CD4-positive, alpha-beta T cell (primary cell): Measurements from ENCODE around the gene PRDX2. TPM values are rescaled to one million over a fixed set of nuclear protein-coding genes. Genes with fewer than 3 reads are reported as not detected.
A peak's percentile ranks its signal among the peaks of the same experiment; 100 is the strongest.
"Not testable (repeated sequence)": the region's sequence is repeated elsewhere in the genome, so short reads cannot be mapped to it uniquely, and the experiment has no call there.

Source experiments
- ATAC-seq: fragments of 200-7000 bp; cut with Tn5 transposase; one replicate; pipeline ENCODE4 v1.10.0; 2022; ENCODE audit warnings: mild to moderate bottlenecking; ENCODE audit not compliant: poor library complexity
- CTCF ChIA-PET: fragments of 350-600 bp; sonication (Branson Sonifier 250); formaldehyde crosslinking; loops from one replicate; lab custom pipeline; 2021; ENCODE audit warnings: antibody characterized with exemption, inconsistent platforms; lab: Charles Lee
- POLR2A ChIA-PET: fragments of 350-600 bp; sonication (Branson Sonifier 250); formaldehyde crosslinking; loops from one replicate; lab custom pipeline; 2021; ENCODE audit warnings: antibody characterized with exemption, inconsistent platforms; lab: Charles Lee
- DNase-seq, 14 experiments: peaks; one replicate each; pipeline ENCODE4 v3.0.0-alpha.2; 2013 to 2020; ENCODE audit warnings: mixed read lengths in 2 of 14
- H3K27ac ChIP-seq, 2 donors: one replicate each; pipeline versions ENCODE4 v1.5.1 to v1.7.0; 2013; ENCODE audit warnings: low read length in 2 of 2, low read depth in 1 of 2, mild to moderate bottlenecking in 1 of 2
- H3K27me3 ChIP-seq, 2 experiments: 1 replicate in 1 of 2; 2 replicates in 1 of 2; pipeline versions ENCODE4 v1.6.1 to v1.7.0; 2013; ENCODE audit warnings: low read length in 2 of 2, control low read depth in 1 of 2, mild to moderate bottlenecking in 1 of 2, moderate library complexity in 1 of 2; ENCODE audit not compliant: insufficient read depth in 2 of 2, control insufficient read depth in 1 of 2
- H3K36me3 ChIP-seq: one replicate; pipeline ENCODE4 v1.6.1; 2013; ENCODE audit warnings: low read length, control low read depth; ENCODE audit not compliant: insufficient read depth
- H3K4me1 ChIP-seq: one replicate; pipeline ENCODE4 v1.6.1; 2013; ENCODE audit warnings: low read length, control low read depth; ENCODE audit not compliant: insufficient read depth
- H3K4me3 ChIP-seq: one replicate; pipeline ENCODE4 v1.5.1; 2013; ENCODE audit warnings: mild to moderate bottlenecking, low read length, moderate library complexity
- H3K9me3 ChIP-seq, 2 experiments: 1 replicate in 1 of 2; 2 replicates in 1 of 2; pipeline versions ENCODE4 v1.6.1 to v1.7.0; 2013; ENCODE audit warnings: low read length in 2 of 2, mild to moderate bottlenecking in 2 of 2, control low read depth in 1 of 2, moderate library complexity in 1 of 2; ENCODE audit not compliant: control insufficient read depth in 1 of 2, insufficient read depth in 1 of 2
- H3K27ac Mint-ChIP-seq: one replicate; pipeline ENCODE4 v1.8.0; 2020; ENCODE audit warnings: mixed read lengths
- H3K27me3 Mint-ChIP-seq: one replicate; pipeline ENCODE4 v1.8.0; 2021; ENCODE audit warnings: mixed read lengths
- H3K36me3 Mint-ChIP-seq: one replicate; pipeline ENCODE4 v1.8.0; 2021; ENCODE audit warnings: low read depth, mixed read lengths
- H3K4me1 Mint-ChIP-seq: one replicate; pipeline ENCODE4 v1.8.0; 2021; ENCODE audit warnings: low read depth, mixed read lengths
- H3K4me3 Mint-ChIP-seq: one replicate; pipeline ENCODE4 v1.8.0; 2020; ENCODE audit warnings: mild to moderate bottlenecking, mixed read lengths
- H3K9me3 Mint-ChIP-seq: one replicate; pipeline ENCODE4 v1.8.0; 2020; ENCODE audit warnings: mixed read lengths
- CTCF ChIP-seq: fragments of 200-600 bp; IDR thresholded peaks from one replicate; pipeline ENCODE4 v1.8.0; 2022; ENCODE audit warnings: antibody characterized with exemption, mild to moderate bottlenecking
- intact Hi-C, 2 experiments: fragments of 100-400 bp; cut with DNase I in 1 of 2; cut with micrococcal nuclease in 1 of 2; formaldehyde crosslinking; loops; one replicate each; pipeline versions ENCODE4 v1.15.1 to v1.9.0; 2023 to 2025; cut with DNase I, micrococcal nuclease
- polyA plus RNA-seq, 2 donors: library from polyadenylated mRNA; unstranded; fragments of 120-200 nt; gene quantifications; one replicate each; pipeline ENCODE4 v1.2.1, GENCODE V29; 2013
- total RNA-seq, 174 experiments: library from RNA in 2 of 174; stranded (reverse) in 2 of 174; gene quantifications; one replicate each; pipeline ENCODE4 v1.2.3 and lab custom pipeline; 2021 to 2026

The PRDX2 gene
- 10 to 100 TPM; 59.7 to 65.9 TPM for total RNA-seq
- 129 TPM for polyA plus RNA-seq (2013, experiment 1 of 2)
- polyA plus RNA-seq (2013, experiment 2 of 2): 148 TPM
- total RNA-seq (lab: John Stamatoyannopoulos, UW): 24.6 to 203 (median 63.5) reads per million in 172 experiments

DNA sequence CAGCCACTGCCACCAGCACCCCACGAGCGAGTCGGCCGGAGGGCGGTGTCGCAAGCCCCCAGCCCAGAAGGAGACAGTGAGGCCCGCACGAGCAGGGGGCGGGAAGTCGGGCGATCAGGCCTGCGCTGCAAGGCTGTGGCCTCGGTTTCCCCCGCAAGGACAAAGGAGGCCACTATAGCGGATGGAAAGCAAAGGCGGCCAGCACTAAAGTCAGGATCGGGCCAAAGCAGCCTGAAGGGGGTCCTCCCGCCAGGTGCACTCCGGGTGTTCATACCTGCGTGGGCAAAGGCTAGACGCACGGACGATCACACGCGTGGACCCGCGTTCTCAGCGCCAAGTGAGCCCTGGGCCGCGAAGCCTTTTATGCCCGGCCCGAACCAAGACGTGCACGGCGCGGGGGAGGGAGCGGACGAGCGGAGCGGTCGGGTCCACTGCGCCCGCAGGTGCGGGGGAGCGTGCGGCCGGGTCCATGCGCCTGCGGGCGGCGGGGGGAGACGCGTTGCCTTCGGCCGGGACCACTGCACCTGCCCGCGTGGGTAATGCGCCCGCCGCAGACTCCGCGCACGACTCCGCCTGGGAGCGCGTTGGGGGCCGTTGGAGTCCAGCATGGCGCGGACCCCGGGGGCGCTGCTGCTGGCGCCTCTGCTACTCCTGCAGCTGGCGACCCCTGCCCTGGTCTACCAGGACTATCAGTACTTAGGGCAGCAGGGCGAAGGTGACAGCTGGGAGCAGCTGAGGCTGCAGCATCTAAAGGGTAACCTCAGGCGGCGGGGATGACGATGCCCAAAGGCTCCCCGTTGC is at the start of gene PRDX2, which contains the start of gene THSD8:
Gene PRDX2 (minus strand): TSS at position 335 of the 801 bp plus-strand sequence. CDS start 539 bp downstream, outside the sequence.
Gene THSD8 (plus strand): TSS at position 604 of the 801 bp plus-strand sequence. CDS start 3 bp downstream, at position 607.
- CTCF ChIA-PET: interaction anchor here (0.7 to 2.6 kb wide), 5 partner anchors 24 to 45 kb away, joined by 3 to 12 read pairs (median 3); no protein-coding TSS in a partner anchor
- no peaks in the 10 kb centered on the region for H3K27me3 Mint-ChIP-seq
- peaks cover 38% of the 10 kb centered on the region for H3K4me1 ChIP-seq
- peak within 1 kb of the TSS; percentile 99 for H3K4me3 ChIP-seq
- DNase-seq: peak; percentile 46 to 87 (median 77)
- peaks cover 28% of the 10 kb centered on the region for H3K4me1 Mint-ChIP-seq
- peak within 1 kb of the TSS; percentile 36 to 64 for H3K27ac ChIP-seq
- H3K9me3 Mint-ChIP-seq: no peaks in the 10 kb centered on the region
- H3K9me3 ChIP-seq: no peaks in the 10 kb centered on the region
- no peaks in the 10 kb centered on the region for H3K27me3 ChIP-seq
- H3K27ac Mint-ChIP-seq: peak within 1 kb of the TSS; percentile 61
- peaks cover 18% of the 10 kb centered on the region for H3K36me3 Mint-ChIP-seq
- TF ChIP-seq CTCF: no peak
- H3K4me3 Mint-ChIP-seq: peak within 1 kb of the TSS; percentile 91
- peaks cover 22% of the 10 kb centered on the region for H3K36me3 ChIP-seq
- peak; percentile 55 for ATAC-seq
- intact Hi-C loops: loop anchor here in 1 of 2 experiments (10.0 kb wide), 1 partner anchor 133 kb away; the partner anchor contains the start of genes CALR and FARSA
- POLR2A ChIA-PET: interaction anchor here (1.0 to 4.2 kb wide), 5 partner anchors 10 to 68 kb away, joined by 4 to 40 read pairs (median 5); partner anchors contain the start of genes JUNB and TRIR

GRCh38 chr19:12847159-12848139 is 45.8 kb upstream of the PRDX2 start:
- H3K27me3 ChIP-seq: peaks cover 29 to 41% of the 10 kb centered on the region in 2 experiments

DNA sequence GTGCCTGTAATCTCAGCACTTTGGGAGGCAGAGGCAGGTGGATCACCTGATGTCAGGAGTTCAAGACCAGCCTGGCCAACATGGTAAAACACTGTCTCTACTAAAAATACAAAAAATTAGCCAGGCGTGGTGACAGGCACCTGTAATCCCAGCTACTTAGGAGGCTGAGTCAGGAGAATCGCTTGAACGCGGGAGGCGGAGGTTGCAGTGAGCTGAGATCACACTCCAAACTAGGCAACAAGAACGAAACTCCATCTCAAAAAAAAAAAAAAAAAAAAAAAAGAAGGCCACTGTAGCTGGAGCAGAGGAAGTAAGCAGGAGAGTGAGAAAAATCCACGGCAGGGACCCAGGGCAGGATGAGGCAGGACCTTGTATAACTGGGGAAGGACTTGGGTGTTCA is 45.0 kb upstream of the PRDX2 start:
- not testable (repeated sequence) for DNase-seq, H3K9me3 ChIP-seq, H3K36me3 ChIP-seq, H3K4me3 ChIP-seq, H3K4me3 Mint-ChIP-seq, H3K9me3 Mint-ChIP-seq, H3K4me1 Mint-ChIP-seq, H3K36me3 Mint-ChIP-seq, H3K27ac Mint-ChIP-seq, H3K27ac ChIP-seq, ATAC-seq
- Histone ChIP-seq H3K27me3 (peaks cover 36 to 48% of the 10 kb centered on the region in 2 experiments), H3K4me1 (peaks cover 12% of the 10 kb centered on the region)
- ChIA-PET CTCF (interaction anchor here (0.8 to 3.3 kb wide), 13 partner anchors 16 to 246 kb away, joined by 3 to 29 read pairs (median 5); partner anchors contain the start of genes GET3 and HOOK2), POLR2A (interaction anchor here (0.7 to 1.9 kb wide), 6 partner anchors 40 to 113 kb away, joined by 3 to 7 read pairs (median 4); partner anchors contain the start of gene RNASEH2A)
- intact Hi-C loops: loop anchor here (1.0 to 2.0 kb wide), 7 partner anchors 50 to 170 kb away; no protein-coding TSS in a partner anchor
- H3K27me3 Mint-ChIP-seq: peaks cover 51% of the 10 kb centered on the region

More at GRCh38 chr19:12847159-12848139, 45.8 kb upstream of the PRDX2 start:
- Histone ChIP-seq H3K4me3 (peak overlapping the region; percentile 31), H3K9me3 (no peaks in the 10 kb centered on the region), H3K36me3 (no peaks in the 10 kb centered on the region), H3K27ac (no peak overlapping the region), H3K4me1 (peaks cover 11% of the 10 kb centered on the region)
- Mint-ChIP-seq H3K4me3 (no peak overlapping the region), H3K4me1 (no peaks in the 10 kb centered on the region), H3K27ac (no peak overlapping the region), H3K36me3 (no peaks in the 10 kb centered on the region), H3K27me3 (peaks cover 43% of the 10 kb centered on the region), H3K9me3 (no peaks in the 10 kb centered on the region)
- POLR2A ChIA-PET: interaction anchor here (0.7 to 1.9 kb wide), 6 partner anchors 41 to 113 kb away, joined by 3 to 7 read pairs (median 4); partner anchors contain the start of gene RNASEH2A
- CTCF ChIA-PET: interaction anchor here (0.6 to 3.3 kb wide), 18 partner anchors 10 to 247 kb away, joined by 3 to 29 read pairs (median 4); partner anchors contain the start of genes GET3 and HOOK2
- intact Hi-C loops: loop anchor here (1.0 to 2.0 kb wide), 7 partner anchors 51 to 171 kb away; no protein-coding TSS in a partner anchor
- DNase-seq (peak; percentile 59 to 88 (median 77)), ATAC-seq (peak; percentile 95)
- TF ChIP-seq CTCF: peak; percentile 99
